K562 (cell line): ENCODE data around the gene ABCA13. TPM values are rescaled to one million over a fixed set of nuclear protein-coding genes. Genes with fewer than 3 reads are reported as not detected.

ENCODE experiments used
- ATAC-seq: fragments of 200-7000 bp; cut with Tn5 transposase; 3 replicates; pipeline ENCODE4 v1.9.1; 2020; ENCODE audit warnings: moderate library complexity
- BruUV-seq: library from RNA; stranded (reverse); fragments of 400-500 nt; replicated peaks from 2 replicates; lab custom pipeline; 2021; lab: Mats Ljungman, UMichigan
- CTCF ChIA-PET: fragments of 300-600 bp; formaldehyde crosslinking; extraction: SDS; loops from one replicate; lab custom pipeline; 2021; ENCODE audit warnings: low intra/inter-chr PET ratio; lab: Yijun Ruan, JAX
- POLR2A ChIA-PET: fragments of 300-600, 350-650 bp; sonication (Branson Sonifier 250); formaldehyde crosslinking; extraction: SDS; loops from one replicate; lab custom pipeline; 2021; ENCODE audit warnings: antibody characterized with exemption, inconsistent platforms; lab: Yijun Ruan, JAX
- DNase-seq, 4 experiments: peaks; one replicate each; pipeline versions ENCODE4 v3.0.0 to v3.0.0-alpha.2; 2011 to 2018; ENCODE audit warnings: low spot score in 3 of 4, mixed read lengths in 3 of 4; ENCODE audit errors: extremely low read depth in 1 of 4
- FAIRE-seq: peaks from 2 replicates; lab custom pipeline; 2011; peaks lifted over from hg19 to GRCh38; lab: Jason Lieb, UNC
- H2AFZ ChIP-seq: 2 replicates; pipeline ENCODE4 v1.6.0; 2011; ENCODE audit warnings: low read depth, low read length, control low read depth, inconsistent platforms
- H3K27ac ChIP-seq: fragments of 200-600 bp; 3 replicates; pipeline ENCODE4 v1.8.0; 2011; ENCODE audit warnings: low read depth, mild to moderate bottlenecking, control low read depth, inconsistent platforms, low read length, moderate library complexity, mixed read lengths; ENCODE audit errors: extremely low read depth
- H3K27me3 ChIP-seq, 2 experiments: fragments of 300-600 bp in 1 of 2; 2 replicates in 1 of 2; 3 replicates in 1 of 2; pipeline versions ENCODE4 v1.6.0 to v1.8.0; 2011; ENCODE audit warnings: inconsistent platforms in 2 of 2, low read length in 2 of 2, mild to moderate bottlenecking in 1 of 2, mixed read lengths in 1 of 2, moderate library complexity in 1 of 2; ENCODE audit not compliant: control insufficient read depth in 2 of 2, insufficient read depth in 2 of 2
- H3K36me3 ChIP-seq: fragments of 300-600 bp; 3 replicates; pipeline ENCODE4 v1.8.0; 2011; ENCODE audit warnings: mild to moderate bottlenecking, low read length, inconsistent platforms; ENCODE audit not compliant: control insufficient read depth, insufficient read depth
- H3K4me1 ChIP-seq, 2 experiments: fragments of 200-600 bp in 1 of 2; replicated peaks in 1 of 2; 2 replicates in 1 of 2; 3 replicates in 1 of 2; pipeline versions ENCODE4 v1.5.1 to v1.8.0; 2011; ENCODE audit warnings: inconsistent platforms in 2 of 2, low read length in 2 of 2, mild to moderate bottlenecking in 1 of 2, mixed read lengths in 1 of 2, moderate library complexity in 1 of 2; ENCODE audit not compliant: control insufficient read depth in 2 of 2, insufficient read depth in 2 of 2
- H3K4me2 ChIP-seq: 2 replicates; pipeline ENCODE4 v1.6.1; 2011; ENCODE audit warnings: low read length, control low read depth, inconsistent platforms, mixed read lengths; ENCODE audit not compliant: insufficient read depth
- H3K4me3 ChIP-seq: fragments of 200-600 bp; sonication (generic), shearing (Covaris generic); 2 replicates; pipeline ENCODE4 v1.5.1; 2016; ENCODE audit warnings: control low read depth, inconsistent platforms
- H3K79me2 ChIP-seq: fragments of 200-600 bp; 3 replicates; pipeline ENCODE4 v1.8.0; 2011; ENCODE audit warnings: low read length, inconsistent platforms; ENCODE audit not compliant: control insufficient read depth, insufficient read depth
- H3K9ac ChIP-seq, 2 experiments: 2 replicates each; pipeline versions ENCODE4 v1.6.0 to v1.6.1; 2011; ENCODE audit warnings: low read depth in 2 of 2, low read length in 2 of 2, control low read depth in 1 of 2, inconsistent platforms in 1 of 2, mild to moderate bottlenecking in 1 of 2, mixed read lengths in 1 of 2; ENCODE audit not compliant: insufficient read depth in 1 of 2
- H3K9me1 ChIP-seq: one replicate; pipeline ENCODE4 v1.6.0; 2011; ENCODE audit warnings: inconsistent platforms, mild to moderate bottlenecking, low read length, moderate library complexity; ENCODE audit not compliant: control insufficient read depth, insufficient read depth
- H3K9me3 ChIP-seq: replicated peaks from 2 replicates; pipeline ENCODE4 v1.5.1; 2011; ENCODE audit warnings: low read depth, low read length, inconsistent platforms; ENCODE audit not compliant: control insufficient read depth, insufficient read depth
- H4K20me1 ChIP-seq: replicated peaks from 2 replicates; pipeline ENCODE4 v1.6.1; 2011; ENCODE audit warnings: low read length, inconsistent platforms, mixed read lengths; ENCODE audit not compliant: control insufficient read depth, insufficient read depth
- COPS2 ChIP-seq: fragments of 450-650 bp; conservative IDR thresholded peaks from 2 replicates; pipeline ENCODE4 v1.6.1; 2016; ENCODE audit warnings: mild to moderate bottlenecking, moderate library complexity
- MITF ChIP-seq: IDR thresholded peaks from 2 replicates; pipeline ENCODE4 v1.6.1; 2014; ENCODE audit warnings: antibody characterized with exemption
- NCOA4 ChIP-seq: fragments of 450-650 bp; IDR thresholded peaks from 2 replicates; pipeline ENCODE4 v1.6.1; 2018; ENCODE audit warnings: mild to moderate bottlenecking; ENCODE audit not compliant: partially characterized antibody
- POLR2AphosphoS2 ChIP-seq: IDR thresholded peaks from 2 replicates; pipeline ENCODE4 v1.6.1; 2012; ENCODE audit warnings: low read length, improper control_type of control experiment
- ZNF644 ChIP-seq: fragments of 200-800 bp; sonication (Bioruptor generic); IDR thresholded peaks from 2 replicates; pipeline ENCODE4 v1.6.1; 2016; ENCODE audit warnings: low read depth, missing genetic modification characterization, missing compliant biosample characterization
- ZNF75A ChIP-seq: fragments of 450-650 bp; formaldehyde crosslinking; IDR thresholded peaks from 2 replicates; pipeline ENCODE4 v1.4.0; 2020; ENCODE audit warnings: mild to moderate bottlenecking
- WGBS: fragments of 100-300 bp; shearing (Covaris generic); methylation state at CpG from one replicate; pipeline ENCODE4 v1.1.6; 2016; ENCODE audit warnings: low coverage, mixed read lengths; ENCODE audit not compliant: insufficient coverage; ENCODE audit errors: missing lambda C conversion rate; 5-methylcytosine and 5-hydroxymethylcytosine counted together
- in situ Hi-C: fragments of 300-500 bp; cut with MboI; formaldehyde crosslinking; loops from 4 replicates; pipeline ENCODE4 v1.15.0; 2018; ENCODE audit warnings: inconsistent platforms, mixed read lengths
- intact Hi-C: fragments of 100-400 bp; cut with micrococcal nuclease; formaldehyde crosslinking; loops from 2 replicates; pipeline ENCODE4 v1.14.2; 2022
- polyA plus RNA-seq, 8 experiments: library from polyadenylated mRNA; depleted of rRNA in 4 of 8; stranded (reverse) in 5 of 8; unstranded in 3 of 8; fragments of >200 nt; fragmentation: Nextera tagmentation in 2 of 8; fragmentation: Illumina TruSeq in 1 of 8; extraction: Ambion mirVana in 2 of 8; extraction: Trizol in 1 of 8; gene quantifications; 2 replicates each; pipeline versions ENCODE4 v1.2.1 to v1.2.3, GENCODE V29; 2011 to 2014; ENCODE audit warnings: inconsistent platforms in 1 of 8, missing spikeins in 1 of 8
- total RNA-seq, 7 experiments: library from RNA; depleted of rRNA in 6 of 7; stranded (reverse); fragments of >200 nt in 6 of 7; fragmentation: Illumina TruSeq in 2 of 7; extraction: Trizol in 2 of 7; gene quantifications; 2 replicates each; pipeline versions ENCODE4 v1.2.1 to v1.2.3, GENCODE V29; 2011 to 2021; ENCODE audit warnings: low replicate concordance in 1 of 7

Gene ABCA13
- total and polyA plus RNA-seq, 9 of the 15 experiments (the other 6 are each of a cell fraction or from before 2014, with no cell fraction given), result 0.14 to 1.5 (median 0.38) TPM

GRCh38 chr7:48158404-48158803, 12.9 kb upstream of the ABCA13 start:
- Histone ChIP-seq H3K9me3 (no peaks in the 10 kb centered on the region), H3K4me2 (no peak overlapping the region), H4K20me1 (no peaks in the 10 kb centered on the region), H3K4me1 (no peaks in the 10 kb centered on the region), H3K36me3 (no peaks in the 10 kb centered on the region), H3K27me3 (no peaks in the 10 kb centered on the region), H2AFZ (no peak overlapping the region), H3K27ac (no peak overlapping the region)
- ATAC-seq, result no peak
- intact Hi-C loops (no loop called here), in situ Hi-C loops (no loop called here)
- DNase-seq, result no peak
- CTCF ChIA-PET, result no interaction called here
- POLR2A ChIA-PET, result no interaction called here
- TF ChIP-seq NCOA4, result no peak
- no peak for TF ChIP-seq ZNF75A (CRISPR knock-in tag)
- TF ChIP-seq ZNF644 (tag), result no peak
- TF ChIP-seq POLR2AphosphoS2, result no peak
- TF ChIP-seq MITF, result no peak
- no peak for TF ChIP-seq COPS2
- TF ChIP-seq, all 486 proteins: peak for 0
- no peak for FAIRE-seq
- no peak overlapping the region for H3K9ac ChIP-seq
- no TSS peak for BruUV-seq
- WGBS, result 0% methylated on average over 2 of the region's 2 CpGs
- no peak overlapping the region for H3K4me3 ChIP-seq
- no peaks in the 10 kb centered on the region for H3K9me1 ChIP-seq
- H3K79me2 ChIP-seq, result no peaks in the 10 kb centered on the region
